Activated T-helper 17 cell treated with anti-CD3 and anti-CD28 coated beads, Interleukin-2, amount 50 U/mL, for 72 hours (primary cell): ENCODE data around the gene CYP2A7. TPM values are rescaled to one million over a fixed set of nuclear protein-coding genes. Genes with fewer than 3 reads are reported as not detected.
"Not testable (repeated sequence)": the region's sequence is repeated elsewhere in the genome, so short reads cannot be mapped to it uniquely, and the experiment has no call there.

Experiments used
- ATAC-seq: fragments of 150-1000 bp; cut with Tn5 transposase; replicated peaks from 2 replicates; pipeline ENCODE4 v1.10.0; 2021; ENCODE audit warnings: mild to moderate bottlenecking, moderate library complexity
- H3K27ac Mint-ChIP-seq: one replicate; pipeline ENCODE4 v1.8.0; 2022; ENCODE audit warnings: mixed read lengths
- H3K27me3 Mint-ChIP-seq: one replicate; pipeline ENCODE4 v1.8.0; 2022; ENCODE audit warnings: mixed read lengths
- H3K36me3 Mint-ChIP-seq: one replicate; pipeline ENCODE4 v1.8.0; 2022; ENCODE audit warnings: low read depth, mild to moderate bottlenecking, mixed read lengths
- H3K4me1 Mint-ChIP-seq: one replicate; pipeline ENCODE4 v1.8.0; 2022; ENCODE audit warnings: mixed read lengths
- H3K4me3 Mint-ChIP-seq: one replicate; pipeline ENCODE4 v1.8.0; 2022; ENCODE audit warnings: mild to moderate bottlenecking, mixed read lengths
- H3K9me3 Mint-ChIP-seq: one replicate; pipeline ENCODE4 v1.8.0; 2022; ENCODE audit warnings: mixed read lengths
- total RNA-seq, 2 donors: library from RNA; stranded (reverse); gene quantifications; one replicate each; pipeline ENCODE4 v1.2.3, GENCODE V29; 2022

CYP2A7 gene
- total RNA-seq, 2 donors from 2014 or later: not detected

- Mint-ChIP-seq H3K4me3 (peak overlapping the region; percentile 9), H3K27ac (no peak overlapping the region), H3K27me3 (peaks cover 25% of the 10 kb centered on the region), H3K36me3 (no peaks in the 10 kb centered on the region), H3K9me3 (no peaks in the 10 kb centered on the region), H3K4me1 (no peaks in the 10 kb centered on the region)
- ATAC-seq: peak; percentile 23
These were observed 26.1 kb upstream of the CYP2A7 start for GRCh38 chr19:40907968-40908735.

GRCh38 chr19:40906512-40906911, 24.5 kb upstream of the CYP2A7 start:
- Mint-ChIP-seq H3K9me3 (no peaks in the 10 kb centered on the region), H3K4me3 (no peak overlapping the region), H3K27me3 (peaks cover 22% of the 10 kb centered on the region), H3K36me3 (no peaks in the 10 kb centered on the region), H3K27ac (no peak overlapping the region), H3K4me1 (no peaks in the 10 kb centered on the region)
- no peak for ATAC-seq

- peaks cover 21% of the 10 kb centered on the region for H3K27me3 Mint-ChIP-seq
- not testable (repeated sequence) for H3K27ac Mint-ChIP-seq, ATAC-seq, H3K36me3 Mint-ChIP-seq, H3K4me3 Mint-ChIP-seq, H3K4me1 Mint-ChIP-seq, H3K9me3 Mint-ChIP-seq
These were observed 22.7 kb upstream of the CYP2A7 start for GRCh38 chr19:40904673-40905156.

- not testable (repeated sequence) for ATAC-seq, H3K9me3 Mint-ChIP-seq, H3K27me3 Mint-ChIP-seq, H3K4me1 Mint-ChIP-seq, H3K36me3 Mint-ChIP-seq, H3K4me3 Mint-ChIP-seq, H3K27ac Mint-ChIP-seq
These were observed 20.1 kb upstream of the CYP2A7 start for GRCh38 chr19:40901975-40902750.

- not testable (repeated sequence) for ATAC-seq
- peak overlapping the region; percentile 22 for H3K4me3 Mint-ChIP-seq
These were observed 18.5 kb upstream of the CYP2A7 start for GRCh38 chr19:40900521-40900920.

GRCh38 chr19:40899964-40900363, 17.9 kb upstream of the CYP2A7 start:
- not testable (repeated sequence) for H3K27ac Mint-ChIP-seq, H3K9me3 Mint-ChIP-seq, H3K36me3 Mint-ChIP-seq, H3K4me1 Mint-ChIP-seq
- Mint-ChIP-seq H3K4me3 (peak overlapping the region; percentile 22), H3K27me3 (peaks cover 11% of the 10 kb centered on the region)
- ATAC-seq: peak; percentile 35

More at GRCh38 chr19:40900521-40900920, 18.5 kb upstream of the CYP2A7 start:
- not testable (repeated sequence) for H3K27ac Mint-ChIP-seq, H3K4me1 Mint-ChIP-seq, H3K9me3 Mint-ChIP-seq, H3K36me3 Mint-ChIP-seq
- H3K27me3 Mint-ChIP-seq: peaks cover 11% of the 10 kb centered on the region

GRCh38 chr19:40896843-40897789, 15.1 kb upstream of the CYP2A7 start:
- H3K4me3 Mint-ChIP-seq, H3K27ac Mint-ChIP-seq: not testable (repeated sequence)
- ATAC-seq: peak; percentile 64

GRCh38 chr19:40896418-40896796, 14.4 kb upstream of the CYP2A7 start:
- no peak overlapping the region for H3K27ac Mint-ChIP-seq
- no peaks in the 10 kb centered on the region for H3K36me3 Mint-ChIP-seq
- H3K9me3 Mint-ChIP-seq: no peaks in the 10 kb centered on the region
- H3K4me1 Mint-ChIP-seq: peaks cover 4% of the 10 kb centered on the region
- no peak overlapping the region for H3K4me3 Mint-ChIP-seq
- H3K27me3 Mint-ChIP-seq: peaks cover 24% of the 10 kb centered on the region
- ATAC-seq: no peak

More at GRCh38 chr19:40896843-40897789, 15.1 kb upstream of the CYP2A7 start:
- not testable (repeated sequence) for H3K36me3 Mint-ChIP-seq, H3K9me3 Mint-ChIP-seq, H3K4me1 Mint-ChIP-seq
- H3K27me3 Mint-ChIP-seq: peaks cover 19% of the 10 kb centered on the region

- Mint-ChIP-seq H3K36me3 (no peaks in the 10 kb centered on the region), H3K4me1 (no peaks in the 10 kb centered on the region), H3K9me3 (no peaks in the 10 kb centered on the region), H3K27me3 (peaks cover 37% of the 10 kb centered on the region), H3K27ac (no peak overlapping the region), H3K4me3 (no peak overlapping the region)
- ATAC-seq: no peak
These were observed 11.1 kb upstream of the CYP2A7 start for GRCh38 chr19:40893112-40893511.

- Mint-ChIP-seq H3K27ac (no peak overlapping the region), H3K27me3 (peaks cover 32% of the 10 kb centered on the region), H3K4me1 (no peaks in the 10 kb centered on the region), H3K4me3 (no peak overlapping the region), H3K9me3 (no peaks in the 10 kb centered on the region), H3K36me3 (no peaks in the 10 kb centered on the region)
- ATAC-seq: no peak
These were observed 7.3 kb upstream of the CYP2A7 start for GRCh38 chr19:40889366-40889765.

GRCh38 chr19:40888191-40888590, 6.2 kb upstream of the CYP2A7 start:
- no peak for ATAC-seq
- Mint-ChIP-seq H3K4me3 (no peak overlapping the region), H3K27ac (no peak overlapping the region), H3K36me3 (no peaks in the 10 kb centered on the region), H3K27me3 (peaks cover 25% of the 10 kb centered on the region), H3K4me1 (no peaks in the 10 kb centered on the region), H3K9me3 (no peaks in the 10 kb centered on the region)

GRCh38 chr19:40884187-40884931, 2.3 kb upstream of the CYP2A7 start:
- not testable (repeated sequence) for H3K9me3 Mint-ChIP-seq, H3K4me3 Mint-ChIP-seq, H3K4me1 Mint-ChIP-seq, ATAC-seq, H3K36me3 Mint-ChIP-seq, H3K27ac Mint-ChIP-seq
- H3K27me3 Mint-ChIP-seq: peaks cover 31% of the 10 kb centered on the region

- ATAC-seq, H3K9me3 Mint-ChIP-seq, H3K36me3 Mint-ChIP-seq, H3K4me3 Mint-ChIP-seq, H3K27ac Mint-ChIP-seq: not testable (repeated sequence)
- Mint-ChIP-seq H3K4me1 (peaks cover 12% of the 10 kb centered on the region), H3K27me3 (peaks cover 39% of the 10 kb centered on the region)
These were observed 2.7 kb downstream of the CYP2A7 start for GRCh38 chr19:40879349-40879748.
